Trophoblast cell (in vitro differentiated cells and primary cell): Measurements from ENCODE around the gene CPNE9.

Experiments used
- DNase-seq, 2 donors: peaks; one replicate each; pipeline ENCODE4 v3.0.0-alpha.2; 2016
- H2AFZ ChIP-seq: 2 replicates; pipeline ENCODE4 v1.6.1; 2013; ENCODE audit warnings: low read length, moderate library complexity, mild to moderate bottlenecking; ENCODE audit not compliant: insufficient read depth, poor library complexity
- H2AK5ac ChIP-seq: 2 replicates; pipeline ENCODE4 v1.6.1; 2013; ENCODE audit warnings: mild to moderate bottlenecking, low read length
- H2BK120ac ChIP-seq: 2 replicates; pipeline ENCODE4 v1.6.1; 2013; ENCODE audit warnings: low read length, mild to moderate bottlenecking, moderate library complexity; ENCODE audit not compliant: insufficient read depth, poor library complexity
- H2BK12ac ChIP-seq: 2 replicates; pipeline ENCODE4 v1.6.1; 2013; ENCODE audit warnings: mild to moderate bottlenecking, low read length, moderate library complexity
- H2BK5ac ChIP-seq: 2 replicates; pipeline ENCODE4 v1.6.1; 2013; ENCODE audit warnings: low read length, low read depth, moderate library complexity, mild to moderate bottlenecking; ENCODE audit not compliant: poor library complexity
- H3K14ac ChIP-seq: 2 replicates; pipeline ENCODE4 v1.6.1; 2013; ENCODE audit warnings: mild to moderate bottlenecking, low read length
- H3K18ac ChIP-seq: 2 replicates; pipeline ENCODE4 v1.6.1; 2013; ENCODE audit warnings: mild to moderate bottlenecking, low read length
- H3K23ac ChIP-seq: 2 replicates; pipeline ENCODE4 v1.6.1; 2013; ENCODE audit warnings: low read length
- H3K27ac ChIP-seq: 2 replicates; pipeline ENCODE4 v1.5.1; 2013; ENCODE audit warnings: low read depth, mild to moderate bottlenecking, inconsistent platforms, low read length, moderate library complexity
- H3K27me3 ChIP-seq: 2 replicates; pipeline ENCODE4 v1.6.1; 2013; ENCODE audit warnings: inconsistent platforms, mild to moderate bottlenecking, low read length, moderate library complexity; ENCODE audit not compliant: insufficient read depth
- H3K36me3 ChIP-seq, 2 experiments: 1 replicate in 1 of 2; 2 replicates in 1 of 2; pipeline ENCODE4 v1.6.1; 2013; ENCODE audit warnings: low read length in 2 of 2, mild to moderate bottlenecking in 2 of 2, moderate library complexity in 1 of 2; ENCODE audit not compliant: insufficient read depth in 2 of 2, control insufficient read depth in 1 of 2
- H3K4ac ChIP-seq: 2 replicates; pipeline ENCODE4 v1.6.1; 2013; ENCODE audit warnings: low read depth, mild to moderate bottlenecking, low read length, moderate library complexity
- H3K4me1 ChIP-seq, 2 experiments: 1 replicate in 1 of 2; 2 replicates in 1 of 2; pipeline ENCODE4 v1.6.1; 2013; ENCODE audit warnings: low read length in 2 of 2, mild to moderate bottlenecking in 2 of 2, moderate library complexity in 1 of 2; ENCODE audit not compliant: insufficient read depth in 2 of 2, control insufficient read depth in 1 of 2
- H3K4me2 ChIP-seq: 2 replicates; pipeline ENCODE4 v1.6.1; 2013; ENCODE audit warnings: inconsistent platforms, mild to moderate bottlenecking, low read length, moderate library complexity
- H3K4me3 ChIP-seq: 2 replicates; pipeline ENCODE4 v1.5.1; 2013; ENCODE audit warnings: mild to moderate bottlenecking, low read depth, low read length, inconsistent platforms
- H3K79me1 ChIP-seq: one replicate; pipeline ENCODE4 v1.6.1; 2013; ENCODE audit warnings: low read length
- H3K79me2 ChIP-seq: 2 replicates; pipeline ENCODE4 v1.6.1; 2013; ENCODE audit warnings: low read length, mild to moderate bottlenecking; ENCODE audit not compliant: control insufficient read depth, insufficient read depth, poor library complexity
- H3K9ac ChIP-seq: 2 replicates; pipeline ENCODE4 v1.6.1; 2013; ENCODE audit warnings: mild to moderate bottlenecking, low read length
- H3K9me3 ChIP-seq: 2 replicates; pipeline ENCODE4 v1.6.1; 2013; ENCODE audit warnings: low read depth, mild to moderate bottlenecking, control low read depth, inconsistent platforms, low read length; ENCODE audit not compliant: insufficient read depth
- H4K12ac ChIP-seq: 2 replicates; pipeline ENCODE4 v1.6.1; 2013; ENCODE audit warnings: low read depth, mild to moderate bottlenecking, low read length, moderate library complexity
- H4K8ac ChIP-seq: 2 replicates; pipeline ENCODE4 v1.6.1; 2013; ENCODE audit warnings: low read depth, mild to moderate bottlenecking, low read length, moderate library complexity
- H4K91ac ChIP-seq: one replicate; pipeline ENCODE4 v1.6.1; 2013; ENCODE audit warnings: low read depth, mild to moderate bottlenecking, low read length, moderate library complexity
- WGBS: extraction: QIAGEN DNeasy Blood & Tissue Kit; methylation state at CpG from one replicate; pipeline ENCODE4 v1.1.7; 2013; ENCODE audit warnings: missing lambda C conversion rate; ENCODE audit not compliant: insufficient read length, insufficient coverage; ENCODE audit errors: extremely low coverage; 5-methylcytosine and 5-hydroxymethylcytosine counted together

CPNE9 gene

GRCh38 chr3:9746330-9746729, 42.7 kb downstream of the CPNE9 start:
- Histone ChIP-seq H3K4me3 (no peak overlapping the region), H4K12ac (no peak overlapping the region), H3K4ac (no peak overlapping the region), H3K9me3 (no peaks in the 10 kb centered on the region), H3K27me3 (no peaks in the 10 kb centered on the region), H3K14ac (no peak overlapping the region), H3K79me2 (peaks cover 3% of the 10 kb centered on the region), H3K18ac (no peak overlapping the region), H3K9ac (no peak overlapping the region), H3K23ac (no peak overlapping the region), H2AK5ac (no peak overlapping the region), H3K79me1 (peaks cover 7% of the 10 kb centered on the region), H3K4me2 (no peak overlapping the region), H3K4me1 (peaks cover 5 to 7% of the 10 kb centered on the region in 2 experiments), H2BK120ac (no peak overlapping the region), H4K91ac (no peak overlapping the region), H2AFZ (no peak overlapping the region), H3K36me3 (peaks cover 60 to 68% of the 10 kb centered on the region in 2 experiments), H2BK5ac (no peak overlapping the region), H4K8ac (no peak overlapping the region), H3K27ac (no peak overlapping the region), H2BK12ac (no peak overlapping the region)
- WGBS = no CpG with 5 or more reads among the region's 5 CpGs
- no peak for DNase-seq

GRCh38 chr3:9747267-9747666, 43.6 kb downstream of the CPNE9 start:
- H3K27me3 ChIP-seq = no peaks in the 10 kb centered on the region
- DNase-seq = no peak
- H3K23ac ChIP-seq = no peak overlapping the region
- H4K12ac ChIP-seq = no peak overlapping the region
- peaks cover 7% of the 10 kb centered on the region for H3K79me1 ChIP-seq
- no peaks in the 10 kb centered on the region for H3K9me3 ChIP-seq
- no peak overlapping the region for H3K4me3 ChIP-seq
- no peak overlapping the region for H4K8ac ChIP-seq
- H3K18ac ChIP-seq = no peak overlapping the region
- H2AFZ ChIP-seq = no peak overlapping the region
- no peak overlapping the region for H3K4me2 ChIP-seq
- no peak overlapping the region for H3K9ac ChIP-seq
- no peak overlapping the region for H2BK120ac ChIP-seq
- no peak overlapping the region for H2BK5ac ChIP-seq
- H2AK5ac ChIP-seq = no peak overlapping the region
- no peak overlapping the region for H3K14ac ChIP-seq
- H4K91ac ChIP-seq = no peak overlapping the region
- peaks cover 3% of the 10 kb centered on the region for H3K79me2 ChIP-seq
- WGBS = no CpG with 5 or more reads among the region's 8 CpGs
- no peak overlapping the region for H3K27ac ChIP-seq
- peaks cover 57 to 66% of the 10 kb centered on the region in 2 experiments for H3K36me3 ChIP-seq
- peaks cover 5 to 7% of the 10 kb centered on the region in 2 experiments for H3K4me1 ChIP-seq
- no peak overlapping the region for H3K4ac ChIP-seq
- H2BK12ac ChIP-seq = no peak overlapping the region

- no peak overlapping the region for H2AK5ac ChIP-seq
- H2BK120ac ChIP-seq = no peak overlapping the region
- H3K9ac ChIP-seq = no peak overlapping the region
- peaks cover 7% of the 10 kb centered on the region for H3K79me1 ChIP-seq
- no peaks in the 10 kb centered on the region for H3K9me3 ChIP-seq
- H4K12ac ChIP-seq = no peak overlapping the region
- H3K36me3 ChIP-seq = peaks cover 55 to 62% of the 10 kb centered on the region in 2 experiments
- no peaks in the 10 kb centered on the region for H3K27me3 ChIP-seq
- no peak overlapping the region for H2BK5ac ChIP-seq
- DNase-seq = no peak
- H3K4ac ChIP-seq = no peak overlapping the region
- H3K4me2 ChIP-seq = no peak overlapping the region
- no peak overlapping the region for H2AFZ ChIP-seq
- no CpG with 5 or more reads among the region's 2 CpGs for WGBS
- no peak overlapping the region for H4K8ac ChIP-seq
- peaks cover 5 to 7% of the 10 kb centered on the region in 2 experiments for H3K4me1 ChIP-seq
- no peak overlapping the region for H3K4me3 ChIP-seq
- H4K91ac ChIP-seq = no peak overlapping the region
- H3K79me2 ChIP-seq = peaks cover 3% of the 10 kb centered on the region
- H2BK12ac ChIP-seq = no peak overlapping the region
- no peak overlapping the region for H3K14ac ChIP-seq
- no peak overlapping the region for H3K18ac ChIP-seq
- no peak overlapping the region for H3K27ac ChIP-seq
- H3K23ac ChIP-seq = no peak overlapping the region
These were observed 44.4 kb downstream of the CPNE9 start for GRCh38 chr3:9748031-9748430.

GRCh38 chr3:9749296-9749644, 45.6 kb downstream of the CPNE9 start:
- H4K8ac ChIP-seq = peak overlapping the region; percentile 84

More at GRCh38 chr3:9749296-9749644, 45.6 kb downstream of the CPNE9 start:
- H3K27ac ChIP-seq = peak overlapping the region; percentile 80
- peaks cover 3% of the 10 kb centered on the region for H3K79me2 ChIP-seq
- peak overlapping the region; percentile 41 for H3K4ac ChIP-seq
- no peak overlapping the region for H3K23ac ChIP-seq
- peaks cover 44 to 50% of the 10 kb centered on the region in 2 experiments for H3K36me3 ChIP-seq
- no CpG with 5 or more reads among the region's 19 CpGs for whole genome bisulfite sequencing
- H3K9ac ChIP-seq = peak overlapping the region; percentile 95
- peaks cover 5 to 7% of the 10 kb centered on the region in 2 experiments for H3K4me1 ChIP-seq
- peak overlapping the region; percentile 74 for H3K14ac ChIP-seq
- H2AK5ac ChIP-seq = no peak overlapping the region
- peak overlapping the region; percentile 82 for H3K18ac ChIP-seq
- H2BK5ac ChIP-seq = peak overlapping the region; percentile 44
- peak overlapping the region; percentile 96 for H3K4me2 ChIP-seq
- H3K27me3 ChIP-seq = no peaks in the 10 kb centered on the region
- peak overlapping the region; percentile 62 for H2BK120ac ChIP-seq
- peaks cover 7% of the 10 kb centered on the region for H3K79me1 ChIP-seq
- DNase-seq = peak in 1 of 2 donors; percentile 53
- peak overlapping the region; percentile 84 for H3K4me3 ChIP-seq
- H4K91ac ChIP-seq = peak overlapping the region; percentile 50
- H2BK12ac ChIP-seq = no peak overlapping the region
- H2AFZ ChIP-seq = peak overlapping the region; percentile 94
- H4K12ac ChIP-seq = peak overlapping the region; percentile 50
- no peaks in the 10 kb centered on the region for H3K9me3 ChIP-seq
